ACC112 (cell line): Measurements from ENCODE around the gene RHBG.

Experiments
- H2AFZ ChIP-seq: fragments of 200-600 bp; sonication (generic); one replicate; pipeline ENCODE4 v1.6.0; 2017; ENCODE audit warnings: antibody characterized with exemption, low read length; ENCODE audit not compliant: unreplicated experiment
- H3K27ac ChIP-seq: fragments of 200-600 bp; sonication (generic); 2 replicates; pipeline ENCODE4 v1.5.1; 2014; ENCODE audit warnings: low read depth, mild to moderate bottlenecking, antibody characterized with exemption, low read length, moderate library complexity
- H3K27me3 ChIP-seq: fragments of 200-600 bp; sonication (generic); 2 replicates; pipeline ENCODE4 v1.6.1; 2014; ENCODE audit warnings: mild to moderate bottlenecking, antibody characterized with exemption, low read length, moderate library complexity, mixed read lengths; ENCODE audit not compliant: insufficient read depth
- H3K36me3 ChIP-seq: fragments of 200-600 bp; sonication (generic); 2 replicates; pipeline ENCODE4 v1.6.1; 2016; ENCODE audit warnings: mild to moderate bottlenecking, antibody characterized with exemption, low read length, moderate library complexity, mixed read lengths; ENCODE audit not compliant: insufficient read depth
- H3K4me1 ChIP-seq: fragments of 200-600 bp; sonication (generic); one replicate; pipeline ENCODE4 v1.6.1; 2016; ENCODE audit warnings: low read length, mixed read lengths; ENCODE audit not compliant: insufficient read depth, unreplicated experiment, control insufficient read depth
- H3K4me3 ChIP-seq: fragments of 200-600 bp; sonication (generic); 2 replicates; pipeline ENCODE4 v1.5.1; 2014; ENCODE audit warnings: mild to moderate bottlenecking, low read depth, low read length
- H3K79me2 ChIP-seq: fragments of 200-600 bp; sonication (generic); one replicate; pipeline ENCODE4 v1.6.0; 2016; ENCODE audit warnings: low read length; ENCODE audit not compliant: control insufficient read depth, unreplicated experiment, insufficient read depth

The RHBG gene

GRCh38 chr1:156376146-156376545 lies 7.1 kb downstream of the RHBG start:
- H3K27me3 ChIP-seq, result no peaks in the 10 kb centered on the region
- H3K27ac ChIP-seq, result no peak overlapping the region
- H3K4me1 ChIP-seq, result peaks cover 14% of the 10 kb centered on the region

DNA sequence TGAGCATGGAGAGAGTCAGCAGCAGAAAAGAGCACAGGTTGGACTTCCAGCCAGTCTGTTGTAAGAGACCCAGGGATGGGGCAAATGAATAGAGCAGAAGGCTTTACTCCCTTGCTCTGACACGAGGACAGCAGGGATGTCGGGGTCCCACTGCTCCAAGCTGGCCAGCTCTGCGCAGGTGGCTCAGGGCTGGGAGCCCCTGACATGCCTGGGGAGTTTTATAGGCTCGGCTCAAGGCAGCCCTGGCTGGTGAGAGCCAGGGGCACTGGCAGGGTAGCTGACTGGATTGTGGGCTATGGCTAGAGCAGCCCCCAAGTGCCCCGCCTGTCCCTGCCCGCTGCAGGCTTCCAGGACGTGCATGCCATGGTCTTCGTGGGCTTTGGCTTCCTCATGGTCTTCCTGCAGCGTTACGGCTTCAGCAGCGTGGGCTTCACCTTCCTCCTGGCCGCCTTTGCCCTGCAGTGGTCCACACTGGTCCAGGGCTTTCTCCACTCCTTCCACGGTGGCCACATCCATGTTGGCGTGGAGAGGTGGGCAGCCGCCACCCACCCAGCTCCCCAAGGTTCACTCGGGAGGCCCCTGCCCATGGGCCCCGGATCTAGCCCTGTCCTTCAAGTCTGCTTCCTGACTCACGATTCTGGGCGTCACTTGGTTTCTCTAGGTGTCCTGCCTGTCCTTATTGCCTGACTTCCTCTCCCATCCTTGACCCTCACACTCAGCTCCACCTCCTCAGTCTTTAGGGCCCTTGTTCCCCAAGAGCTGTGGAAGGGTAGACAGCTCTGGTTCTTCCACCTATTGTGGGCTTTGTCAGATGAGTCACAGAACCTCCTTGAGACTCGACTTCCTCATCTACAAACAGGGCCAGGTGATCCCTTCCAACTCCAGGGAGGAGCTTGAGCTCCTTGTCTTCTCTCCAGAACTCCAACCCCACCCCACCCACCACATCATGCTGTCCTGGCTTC lies 8.2 kb downstream of the RHBG start:
- H3K27ac ChIP-seq, result no peak overlapping the region
- no peak overlapping the region for H3K4me3 ChIP-seq
- H2AFZ ChIP-seq, result no peak overlapping the region
- no peaks in the 10 kb centered on the region for H3K36me3 ChIP-seq
- H3K79me2 ChIP-seq, result no peaks in the 10 kb centered on the region
- H3K4me1 ChIP-seq, result peaks cover 4% of the 10 kb centered on the region
- no peaks in the 10 kb centered on the region for H3K27me3 ChIP-seq

More at GRCh38 chr1:156376146-156376545, 7.1 kb downstream of the RHBG start:
- Histone ChIP-seq H3K4me3 (no peak overlapping the region), H3K36me3 (no peaks in the 10 kb centered on the region), H3K79me2 (no peaks in the 10 kb centered on the region), H2AFZ (no peak overlapping the region)

- Histone ChIP-seq H3K4me3 (no peak overlapping the region), H3K27me3 (no peaks in the 10 kb centered on the region), H3K36me3 (no peaks in the 10 kb centered on the region), H3K27ac (no peak overlapping the region), H3K79me2 (no peaks in the 10 kb centered on the region), H3K4me1 (no peaks in the 10 kb centered on the region), H2AFZ (no peak overlapping the region)
Observed at GRCh38 chr1:156378557-156378956, 9.5 kb downstream of the RHBG start.

DNA sequence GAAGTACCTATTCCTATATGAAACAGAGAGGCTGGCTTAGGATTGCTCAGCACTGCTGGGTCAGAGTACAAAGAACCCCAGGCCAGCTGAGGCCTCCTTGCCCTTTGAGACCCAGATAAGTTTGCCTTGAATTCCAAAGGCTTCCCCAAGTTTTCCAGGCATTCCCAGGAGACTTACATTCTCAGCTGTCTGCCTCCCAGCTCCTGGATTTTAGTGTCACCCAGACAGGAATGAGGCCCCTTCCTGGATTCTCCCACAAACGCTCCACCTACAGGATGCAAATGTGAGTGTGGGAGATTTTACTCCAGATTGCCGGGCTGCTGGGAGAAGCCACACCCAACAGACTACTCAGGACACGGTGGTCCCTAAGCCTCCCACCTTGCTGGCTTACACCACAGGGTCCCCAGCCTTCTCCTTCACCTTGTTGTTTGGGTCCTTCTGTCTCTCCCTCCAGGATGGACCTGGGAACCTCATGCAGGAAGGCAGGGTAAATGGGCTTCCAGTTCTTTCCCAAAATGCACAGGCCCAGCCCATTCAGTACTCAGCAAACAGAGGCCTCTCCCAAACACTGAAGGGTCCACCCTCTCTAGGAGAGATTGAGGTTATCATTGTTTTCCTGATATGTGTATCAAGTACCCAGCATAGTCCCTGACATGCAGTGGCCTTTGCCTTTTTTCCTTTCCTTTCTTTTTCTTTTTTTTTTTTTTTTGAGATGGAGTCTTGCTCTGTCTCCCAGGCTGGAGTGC lies 10.6 kb downstream of the RHBG start:
- H3K36me3 ChIP-seq, result no peaks in the 10 kb centered on the region
- no peaks in the 10 kb centered on the region for H3K27me3 ChIP-seq
- no peak overlapping the region for H3K27ac ChIP-seq
- H3K4me3 ChIP-seq, result no peak overlapping the region
- H3K79me2 ChIP-seq, result no peaks in the 10 kb centered on the region
- H2AFZ ChIP-seq, result no peak overlapping the region
- no peaks in the 10 kb centered on the region for H3K4me1 ChIP-seq

GRCh38 chr1:156382561-156382960 lies 13.6 kb downstream of the RHBG start:
- Histone ChIP-seq H3K27ac (no peak overlapping the region), H3K4me3 (no peak overlapping the region), H2AFZ (no peak overlapping the region)

DNA sequence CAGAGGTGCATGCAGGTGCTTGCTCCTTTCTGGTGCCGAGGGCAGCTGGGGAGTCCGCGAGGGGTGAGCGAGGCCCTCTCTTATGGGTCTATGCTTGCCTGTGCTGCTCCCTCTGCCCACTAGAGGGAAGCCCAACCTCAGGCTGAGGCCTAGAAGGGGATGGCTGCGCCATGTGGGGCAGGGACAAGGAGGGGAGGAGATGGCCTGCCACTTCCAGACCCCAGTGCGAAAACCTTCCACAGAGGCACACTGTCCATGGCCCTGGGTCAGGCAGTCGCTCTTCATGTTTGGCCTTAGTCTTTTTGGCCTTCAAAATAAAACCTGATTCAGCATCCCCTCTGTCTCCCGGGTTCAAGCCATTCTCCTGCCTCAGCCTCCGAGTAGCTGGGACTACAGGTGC lies 14.0 kb downstream of the RHBG start:
- Histone ChIP-seq H2AFZ (no peak overlapping the region), H3K27me3 (peaks cover 14% of the 10 kb centered on the region), H3K27ac (no peak overlapping the region), H3K79me2 (no peaks in the 10 kb centered on the region), H3K4me1 (no peaks in the 10 kb centered on the region), H3K4me3 (no peak overlapping the region), H3K36me3 (no peaks in the 10 kb centered on the region)

More at GRCh38 chr1:156382561-156382960, 13.6 kb downstream of the RHBG start:
- Histone ChIP-seq H3K27me3 (peaks cover 9% of the 10 kb centered on the region), H3K36me3 (no peaks in the 10 kb centered on the region), H3K4me1 (no peaks in the 10 kb centered on the region), H3K79me2 (no peaks in the 10 kb centered on the region)

DNA sequence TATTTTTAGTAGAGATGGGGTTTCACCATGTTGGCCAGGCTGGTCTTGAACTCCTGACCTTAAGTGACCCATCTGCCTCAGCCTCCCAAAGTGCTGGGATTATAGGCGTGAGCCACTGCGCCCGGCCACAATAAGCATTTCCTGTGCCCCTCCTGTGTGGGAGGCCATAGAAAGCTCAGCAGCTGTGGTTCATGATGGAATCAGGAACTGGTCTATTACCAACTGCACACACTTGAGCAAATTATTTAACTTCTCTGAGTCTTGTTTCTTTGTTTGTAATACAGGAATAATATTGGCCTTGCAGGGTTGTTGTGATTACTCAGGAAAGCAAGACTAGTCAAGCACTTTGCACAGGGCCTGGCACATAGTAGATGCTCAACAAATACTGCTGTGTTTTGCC lies 15.0 kb downstream of the RHBG start:
- Histone ChIP-seq H3K4me3 (no peak overlapping the region), H3K27me3 (peaks cover 24% of the 10 kb centered on the region), H3K27ac (no peak overlapping the region), H2AFZ (no peak overlapping the region), H3K79me2 (no peaks in the 10 kb centered on the region), H3K36me3 (no peaks in the 10 kb centered on the region), H3K4me1 (no peaks in the 10 kb centered on the region)

DNA sequence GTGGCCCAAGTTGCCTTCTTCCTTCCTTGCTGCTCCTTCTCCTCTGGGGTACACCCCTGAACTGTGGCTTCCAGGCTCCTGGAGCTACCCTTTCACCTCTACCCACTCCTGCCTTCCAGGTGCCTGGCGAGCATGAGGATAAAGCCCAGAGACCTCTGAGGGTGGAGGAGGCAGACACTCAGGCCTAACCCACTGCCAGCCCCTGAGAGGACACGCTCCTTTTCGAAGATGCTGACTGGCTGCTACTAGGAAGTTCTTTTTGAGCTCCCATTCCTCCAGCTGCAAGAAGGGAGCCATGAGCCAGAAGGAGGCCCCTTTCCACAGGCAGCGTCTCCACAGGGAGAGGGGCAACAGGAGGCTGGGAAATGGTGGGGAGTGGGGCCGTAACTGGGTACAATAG lies 15.6 kb downstream of the RHBG start:
- peaks cover 30% of the 10 kb centered on the region for H3K27me3 ChIP-seq
- H3K4me3 ChIP-seq, result no peak overlapping the region
- no peak overlapping the region for H2AFZ ChIP-seq
- H3K79me2 ChIP-seq, result no peaks in the 10 kb centered on the region
- no peak overlapping the region for H3K27ac ChIP-seq
- H3K36me3 ChIP-seq, result no peaks in the 10 kb centered on the region
- H3K4me1 ChIP-seq, result no peaks in the 10 kb centered on the region

DNA sequence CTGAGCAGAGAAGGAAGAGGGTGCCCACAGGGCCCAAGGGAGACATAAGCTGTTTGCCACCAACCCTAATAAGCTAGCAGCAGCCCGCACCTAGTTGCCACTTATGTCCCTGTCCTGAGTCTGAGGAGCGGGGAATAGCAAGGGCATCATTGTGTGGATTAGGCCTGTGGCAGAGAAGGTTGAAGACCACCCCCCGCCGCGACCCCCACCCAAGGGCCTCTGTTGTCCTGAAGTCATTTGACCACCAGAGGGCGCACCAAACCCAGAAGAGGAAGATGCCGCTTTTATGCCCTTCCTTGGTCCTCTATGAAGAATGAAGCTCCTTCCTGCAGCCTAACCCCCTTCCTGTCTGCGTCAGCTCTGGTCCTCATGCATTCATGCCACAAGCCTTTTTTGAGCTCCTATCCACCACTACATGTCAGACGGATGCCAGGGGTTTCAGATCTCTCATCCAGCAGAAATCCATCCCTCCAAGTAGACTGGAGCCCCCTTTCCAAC lies 16.6 kb downstream of the RHBG start:
- Histone ChIP-seq H3K27me3 (peaks cover 39% of the 10 kb centered on the region), H3K4me1 (no peaks in the 10 kb centered on the region), H3K79me2 (no peaks in the 10 kb centered on the region), H3K4me3 (no peak overlapping the region), H3K27ac (no peak overlapping the region), H3K36me3 (no peaks in the 10 kb centered on the region), H2AFZ (no peak overlapping the region)

GRCh38 chr1:156386134-156386901 lies 17.3 kb downstream of the RHBG start:
- peaks cover 41% of the 10 kb centered on the region for H3K27me3 ChIP-seq
- H2AFZ ChIP-seq, result no peak overlapping the region
- no peaks in the 10 kb centered on the region for H3K4me1 ChIP-seq
- no peaks in the 10 kb centered on the region for H3K79me2 ChIP-seq
- H3K4me3 ChIP-seq, result no peak overlapping the region
- no peak overlapping the region for H3K27ac ChIP-seq
- no peaks in the 10 kb centered on the region for H3K36me3 ChIP-seq
